SHP77 (cell line): ENCODE results near the gene KCNE4.

Source experiments
- DNase-seq, 2 experiments: peaks; one replicate each; lab custom pipeline; 2025; lab: John Stamatoyannopoulos, UW

The KCNE4 gene

GRCh38 chr2:223086370-223086981 is 34.5 kb downstream of the KCNE4 start:
- DNase-seq, result no peak

GRCh38 chr2:223087466-223087865 is 35.5 kb downstream of the KCNE4 start:
- DNase-seq, result no peak

GRCh38 chr2:223088866-223089265 is 36.9 kb downstream of the KCNE4 start:
- no peak for DNase-seq

DNA sequence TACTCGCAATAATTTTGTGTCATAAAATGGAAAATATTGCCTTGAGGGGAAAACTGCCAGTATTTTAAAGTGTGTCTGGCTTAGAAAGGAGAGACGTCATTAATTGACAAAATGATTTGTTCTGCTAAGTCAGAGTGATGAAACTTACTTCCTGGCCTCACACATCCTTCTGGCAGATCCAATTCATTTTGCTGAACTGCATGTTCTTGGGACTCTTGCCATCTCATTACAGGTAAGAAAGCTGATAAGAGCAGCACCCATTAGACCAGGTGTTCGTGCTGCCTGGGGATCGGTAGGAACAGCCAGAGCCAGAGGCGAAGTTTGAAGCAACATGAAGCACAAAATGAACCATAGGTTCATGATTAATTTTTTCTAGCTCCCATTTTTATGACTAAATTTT is 38.0 kb downstream of the KCNE4 start:
- DNase-seq, result no peak

- peak; percentile 86 to 90 for DNase-seq
These were observed 38.7 kb downstream of the KCNE4 start for GRCh38 chr2:223090540-223091235.

DNA sequence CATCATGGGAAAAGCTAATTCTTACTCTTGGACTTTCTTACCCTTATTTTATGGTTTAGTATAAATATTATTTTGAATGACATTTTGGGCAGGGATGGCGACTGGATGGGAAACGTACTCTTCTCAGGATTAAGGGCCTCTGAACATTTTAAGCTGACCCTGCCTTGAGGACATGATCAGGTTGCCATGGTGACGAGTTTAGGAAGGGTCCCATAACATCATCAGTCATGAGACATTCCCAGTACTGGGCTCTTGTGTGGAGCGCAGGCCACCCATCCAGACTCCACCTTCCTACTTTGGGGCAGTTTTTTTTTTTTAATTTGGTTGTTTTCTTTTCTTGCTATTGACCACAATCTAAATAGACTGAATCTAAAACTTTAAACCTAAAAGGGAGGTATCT is 40.7 kb downstream of the KCNE4 start:
- DNase-seq, result no peak

- no peak for DNase-seq
These were observed 41.6 kb downstream of the KCNE4 start for GRCh38 chr2:223093436-223094241.

DNA sequence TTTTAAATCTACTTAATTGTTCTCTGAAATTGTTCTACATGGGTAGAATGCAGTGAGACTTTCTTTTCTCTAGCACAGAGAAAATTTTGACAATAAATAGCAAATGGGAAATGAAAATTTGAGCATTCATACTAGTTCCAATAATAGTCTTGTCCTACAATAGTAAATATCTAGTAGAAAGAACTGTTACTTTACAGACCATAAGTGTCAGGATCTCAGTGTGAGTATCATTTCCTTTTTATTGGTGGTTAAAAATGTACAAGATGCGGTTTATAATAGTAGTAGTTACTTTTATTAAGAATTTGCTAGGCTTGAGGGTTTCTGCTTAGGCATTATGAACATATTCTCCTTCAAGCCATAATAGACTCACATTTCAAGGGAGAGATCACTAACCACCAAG is 43.2 kb downstream of the KCNE4 start:
- DNase-seq, result no peak

GRCh38 chr2:223096235-223096970 is 44.4 kb downstream of the KCNE4 start:
- no peak for DNase-seq

- no peak for DNase-seq
These were observed 45.9 kb downstream of the KCNE4 start for GRCh38 chr2:223097888-223098383.

DNA sequence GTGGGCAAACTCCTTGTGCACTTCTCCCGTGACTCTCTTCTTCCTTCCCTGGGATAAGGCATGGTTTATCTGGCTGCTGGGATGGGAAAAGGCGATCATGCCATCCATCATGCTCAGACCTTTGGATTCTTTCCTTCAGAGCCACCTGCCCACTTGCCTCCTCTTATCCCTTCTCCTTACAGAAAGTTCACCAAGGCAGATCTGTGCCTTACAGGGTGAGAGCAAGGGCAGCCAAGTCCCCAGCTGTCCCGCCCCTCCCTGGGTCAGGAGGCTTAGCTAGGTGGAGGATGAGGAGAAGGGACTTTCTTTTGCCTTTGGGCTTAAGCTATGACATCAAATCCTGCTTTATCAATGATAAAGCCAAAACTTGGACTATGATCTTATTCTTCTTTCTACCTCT is 47.6 kb downstream of the KCNE4 start:
- DNase-seq, result no peak

GRCh38 chr2:223100061-223100511 is 48.1 kb downstream of the KCNE4 start:
- no peak for DNase-seq

- DNase-seq, result peak; percentile 65 to 80
These were observed 49.5 kb downstream of the KCNE4 start for GRCh38 chr2:223101340-223102039.

DNA sequence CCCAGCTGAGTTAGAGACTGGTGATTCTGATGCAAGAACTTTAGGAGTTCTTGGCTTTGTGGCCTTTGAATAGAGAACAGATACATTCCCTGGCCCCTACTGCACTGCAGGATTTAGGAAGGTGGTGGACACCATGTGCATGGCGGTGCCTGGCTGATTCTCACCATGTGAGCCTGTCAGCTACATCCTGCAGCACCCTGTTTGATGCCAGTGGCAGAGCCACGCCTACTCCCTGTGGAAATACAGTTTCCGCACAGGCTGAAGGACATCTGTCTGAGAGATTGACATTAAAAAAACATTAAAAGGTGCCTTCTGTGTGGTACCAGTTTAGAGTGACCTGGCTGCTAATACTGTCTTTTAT is 50.0 kb downstream of the KCNE4 start:
- peak; percentile 25 to 71 for DNase-seq

GRCh38 chr2:223102450-223102849 is 50.5 kb downstream of the KCNE4 start:
- no peak for DNase-seq

GRCh38 chr2:223104336-223105132 is 52.5 kb downstream of the KCNE4 start:
- DNase-seq, result no peak
